Measurements from ENCODE around the gene MSMP. TPM values are rescaled to one million over a fixed set of nuclear protein-coding genes. Genes with fewer than 3 reads are reported as not detected.

MSMP gene
- total and polyA plus RNA-seq, 5 donors from 2014 or later = 0.69 TPM; not detected in 4

DNA sequence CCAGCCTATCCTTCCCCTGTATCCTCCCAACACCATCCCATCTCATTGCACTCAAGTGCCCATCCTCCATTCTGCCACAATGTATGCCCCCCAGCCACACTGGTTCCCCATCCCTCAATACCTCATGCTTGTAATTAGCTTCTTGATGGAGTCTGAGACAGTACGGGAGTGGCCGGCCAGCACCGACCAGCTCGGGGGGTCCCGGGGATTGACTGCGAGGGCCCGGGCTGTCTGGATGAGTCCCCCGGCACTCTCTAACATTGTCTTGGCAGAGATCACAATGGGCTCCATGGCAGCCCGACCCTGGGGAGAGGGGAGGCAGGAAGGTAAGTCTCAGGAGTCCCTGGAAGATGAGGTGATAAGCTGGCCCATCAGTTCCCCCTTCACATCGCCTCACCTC, 47.1 kb downstream of the MSMP start:
- DNase-seq (no peak), ATAC-seq (ENCODE audit: low read depth in 2 of 2) (no peak)
- H3K4me3 ChIP-seq (ENCODE audit: low read depth, low read length) = no peak overlapping the region
- Mint-ChIP-seq H3K9me3 (no peaks in the 10 kb centered on the region), H3K4me3 (no peak overlapping the region), H3K27me3 (no peaks in the 10 kb centered on the region), H3K27ac (no peak overlapping the region), H3K4me1 (no peaks in the 10 kb centered on the region), H3K36me3 (peaks cover 69% of the 10 kb centered on the region)
- no peak overlapping the region for H3K27ac ChIP-seq (ENCODE audit: insufficient read depth, low read length, poor library complexity, severe bottlenecking)
- no peaks in the 10 kb centered on the region for H3K9me3 ChIP-seq (ENCODE audit: control insufficient read depth in 2 of 2, low read length in 2 of 2)
- peaks cover 91% of the 10 kb centered on the region for H3K36me3 ChIP-seq (ENCODE audit: control insufficient read depth, insufficient read depth, low read length)
- no peaks in the 10 kb centered on the region for H3K27me3 ChIP-seq (ENCODE audit: control insufficient read depth, insufficient read depth, low read length)
- no peaks in the 10 kb centered on the region for H3K4me1 ChIP-seq (ENCODE audit: control insufficient read depth, insufficient read depth, low read length, poor library complexity, severe bottlenecking)

DNA sequence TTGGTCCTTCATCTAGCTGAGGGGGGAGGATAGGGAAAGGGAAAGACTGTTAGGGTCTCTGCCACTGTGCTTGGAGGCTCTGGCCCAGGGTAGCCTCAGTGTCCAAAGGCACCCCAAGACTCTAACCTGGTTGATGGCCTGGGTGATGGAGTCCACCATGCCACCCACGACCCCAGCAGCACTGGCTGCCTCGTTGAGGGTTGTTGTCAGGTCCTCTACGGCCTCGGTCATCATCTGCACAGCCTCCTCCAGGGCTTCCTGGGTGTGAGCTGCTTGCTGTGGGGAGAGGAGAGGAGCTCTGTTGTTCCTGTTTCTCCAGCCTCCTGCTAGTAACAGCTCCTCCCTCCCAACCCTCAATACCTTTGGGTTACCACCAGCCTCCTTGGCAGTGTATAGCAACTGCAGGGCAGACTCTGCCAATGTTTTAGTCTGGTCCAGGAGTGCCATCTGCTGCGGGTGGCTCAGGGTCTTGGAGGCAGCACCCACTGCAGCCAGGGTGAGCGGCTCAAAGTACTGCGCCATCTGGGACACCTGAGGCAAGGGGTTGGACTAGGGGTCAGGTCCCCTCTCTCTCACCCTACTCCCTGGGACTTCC, 48.1 kb downstream of the MSMP start:
- Mint-ChIP-seq H3K36me3 (peaks cover 61% of the 10 kb centered on the region), H3K4me3 (no peak overlapping the region), H3K27ac (peak overlapping the region in 1 of 3 donors; percentile 38), H3K9me3 (no peaks in the 10 kb centered on the region), H3K4me1 (no peaks in the 10 kb centered on the region), H3K27me3 (no peaks in the 10 kb centered on the region)
- ATAC-seq (ENCODE audit: low read depth in 2 of 2) (no peak), DNase-seq (no peak)
- Histone ChIP-seq H3K36me3 (ENCODE audit: control insufficient read depth, insufficient read depth, low read length) (peaks cover 90% of the 10 kb centered on the region), H3K27ac (ENCODE audit: insufficient read depth, low read length, poor library complexity, severe bottlenecking) (no peak overlapping the region), H3K27me3 (ENCODE audit: control insufficient read depth, insufficient read depth, low read length) (no peaks in the 10 kb centered on the region), H3K9me3 (ENCODE audit: control insufficient read depth in 2 of 2, low read length in 2 of 2) (no peaks in the 10 kb centered on the region), H3K4me1 (ENCODE audit: control insufficient read depth, insufficient read depth, low read length, poor library complexity, severe bottlenecking) (no peaks in the 10 kb centered on the region), H3K4me3 (ENCODE audit: low read depth, low read length) (no peak overlapping the region)

- H3K4me3 Mint-ChIP-seq = no peak overlapping the region
- H3K9me3 Mint-ChIP-seq = no peaks in the 10 kb centered on the region
- Histone ChIP-seq H3K4me1 (ENCODE audit: control insufficient read depth, insufficient read depth, low read length, poor library complexity, severe bottlenecking) (no peaks in the 10 kb centered on the region), H3K4me3 (ENCODE audit: low read depth, low read length) (no peak overlapping the region), H3K9me3 (ENCODE audit: control insufficient read depth in 2 of 2, low read length in 2 of 2) (no peaks in the 10 kb centered on the region), H3K27me3 (ENCODE audit: control insufficient read depth, insufficient read depth, low read length) (no peaks in the 10 kb centered on the region), H3K36me3 (ENCODE audit: control insufficient read depth, insufficient read depth, low read length) (peaks cover 90% of the 10 kb centered on the region), H3K27ac (ENCODE audit: insufficient read depth, low read length, poor library complexity, severe bottlenecking) (no peak overlapping the region)
- no peak for ATAC-seq (ENCODE audit: low read depth in 2 of 2)
- DNase-seq = no peak
- H3K27me3 Mint-ChIP-seq = no peaks in the 10 kb centered on the region
- peaks cover 56% of the 10 kb centered on the region for H3K36me3 Mint-ChIP-seq
- peak overlapping the region in 1 of 3 donors; percentile 38 for H3K27ac Mint-ChIP-seq
- no peaks in the 10 kb centered on the region for H3K4me1 Mint-ChIP-seq
Observed at GRCh38 chr9:35705372-35705771, 48.7 kb downstream of the MSMP start.

- no peak overlapping the region for H3K27ac Mint-ChIP-seq
- H3K27ac ChIP-seq (ENCODE audit: insufficient read depth, low read length, poor library complexity, severe bottlenecking) = no peak overlapping the region
- no peaks in the 10 kb centered on the region for H3K9me3 Mint-ChIP-seq
Observed at GRCh38 chr9:35703906-35704672, 50.0 kb downstream of the MSMP start.

More at GRCh38 chr9:35703906-35704672, 50.0 kb downstream of the MSMP start:
- Mint-ChIP-seq H3K27me3 (no peaks in the 10 kb centered on the region), H3K36me3 (peaks cover 49% of the 10 kb centered on the region), H3K4me1 (no peaks in the 10 kb centered on the region), H3K4me3 (no peak overlapping the region)
- H3K4me1 ChIP-seq (ENCODE audit: control insufficient read depth, insufficient read depth, low read length, poor library complexity, severe bottlenecking) = no peaks in the 10 kb centered on the region
- H3K36me3 ChIP-seq (ENCODE audit: control insufficient read depth, insufficient read depth, low read length) = peaks cover 95% of the 10 kb centered on the region
- no peaks in the 10 kb centered on the region for H3K9me3 ChIP-seq (ENCODE audit: control insufficient read depth in 2 of 2, low read length in 2 of 2)
- H3K4me3 ChIP-seq (ENCODE audit: low read depth, low read length) = no peak overlapping the region
- ATAC-seq (ENCODE audit: low read depth in 2 of 2) (no peak), DNase-seq (no peak)
- H3K27me3 ChIP-seq (ENCODE audit: control insufficient read depth, insufficient read depth, low read length) = no peaks in the 10 kb centered on the region

Other genes starting within 250 kb of the MSMP start
- 24.5 TPM for gene TESK1, start 149.0 kb downstream of the MSMP start, total RNA-seq
- 1 to 10 TPM; 3.9 to 5.7 (median 4.5) TPM for gene TESK1, start 149.0 kb downstream of the MSMP start, polyA plus RNA-seq
- gene CD72, start 135.9 kb downstream of the MSMP start, total RNA-seq = 7.9 TPM
- 1 to 10 TPM; 1.0 to 4.0 (median 1.9) TPM for gene CD72, start 135.9 kb downstream of the MSMP start, polyA plus RNA-seq
- gene SIT1, start 103.3 kb downstream of the MSMP start, total RNA-seq = 76.9 TPM
- 100 to 1,000 TPM; 239 to 346 (median 308) TPM for gene SIT1, start 103.3 kb downstream of the MSMP start, polyA plus RNA-seq
- 6,542 TPM for gene RMRP, start 96.3 kb downstream of the MSMP start, total RNA-seq
- gene RMRP, start 96.3 kb downstream of the MSMP start, polyA plus RNA-seq = not detected
- 31.2 TPM for gene CCDC107, start 96.0 kb downstream of the MSMP start, total RNA-seq
- 10 to 100 TPM; 65.8 to 83.2 (median 71.7) TPM for gene CCDC107, start 96.0 kb downstream of the MSMP start, polyA plus RNA-seq
- 0.84 TPM for gene ARHGEF39, start 89.1 kb downstream of the MSMP start, total RNA-seq
- under 1 TPM; 0.36 to 0.66 (median 0.44) TPM for gene ARHGEF39, start 89.1 kb downstream of the MSMP start, polyA plus RNA-seq
- not detected for gene CA9, start 80.3 kb downstream of the MSMP start, total RNA-seq
- gene CA9, start 80.3 kb downstream of the MSMP start, polyA plus RNA-seq = under 1 TPM in 1 of 4 donors, not detected in 3; 0.48 TPM
- gene TPM2, start 64.4 kb downstream of the MSMP start, total RNA-seq = 38.8 TPM
- not detected for gene TPM2, start 64.4 kb downstream of the MSMP start, polyA plus RNA-seq
- 277 TPM for gene TLN1, start 22.1 kb downstream of the MSMP start, total RNA-seq
- gene TLN1, start 22.1 kb downstream of the MSMP start, polyA plus RNA-seq = 10 to 100 TPM; 33.7 to 36.2 (median 35.9) TPM
- 14.6 TPM for gene CREB3, start 21.6 kb downstream of the MSMP start, total RNA-seq
- 10 to 100 TPM; 33.4 to 36.4 (median 34.6) TPM for gene CREB3, start 21.6 kb downstream of the MSMP start, polyA plus RNA-seq
- 47.9 TPM for gene GBA2, start 5.0 kb downstream of the MSMP start, total RNA-seq
- 10 to 100 TPM; 18.7 to 27.1 (median 21.2) TPM for gene GBA2, start 5.0 kb downstream of the MSMP start, polyA plus RNA-seq
- gene RGP1, start 5.0 kb downstream of the MSMP start, total RNA-seq = 22.8 TPM
- gene RGP1, start 5.0 kb downstream of the MSMP start, polyA plus RNA-seq = 10 to 100 TPM in 1 of 4 donors, 1 to 10 TPM in 3; 4.6 to 10.2 (median 7.0) TPM
- 7.7 TPM for gene NPR2, start 37.3 kb upstream of the MSMP start, total RNA-seq
- gene NPR2, start 37.3 kb upstream of the MSMP start, polyA plus RNA-seq = 1 to 10 TPM in 2 of 4 donors, under 1 TPM in 1, not detected in 1; 0.46 to 1.9 (median 1.5) TPM
- gene SPAG8, start 58.0 kb upstream of the MSMP start, total RNA-seq = 0.99 TPM
- 1 to 10 TPM in 1 of 4 donors, under 1 TPM in 2, not detected in 1; 0.75 to 1.3 (median 0.85) TPM for gene SPAG8, start 58.0 kb upstream of the MSMP start, polyA plus RNA-seq
- gene HINT2, start 60.8 kb upstream of the MSMP start, total RNA-seq = 21.7 TPM
- 100 to 1,000 TPM in 2 of 4 donors, 10 to 100 TPM in 2; 70.5 to 105 (median 90.6) TPM for gene HINT2, start 60.8 kb upstream of the MSMP start, polyA plus RNA-seq
- gene FAM221B, start 74.5 kb upstream of the MSMP start, total RNA-seq = not detected
- gene FAM221B, start 74.5 kb upstream of the MSMP start, polyA plus RNA-seq = under 1 TPM in 1 of 4 donors, not detected in 3; 0.03 TPM
- gene TMEM8B, start 75.0 kb upstream of the MSMP start, total RNA-seq = 3.3 TPM
- 1 to 10 TPM in 3 of 4 donors, under 1 TPM in 1; 0.21 to 1.5 (median 1.3) TPM for gene TMEM8B, start 75.0 kb upstream of the MSMP start, polyA plus RNA-seq
- gene OR13J1, start 116.1 kb upstream of the MSMP start, total RNA-seq = not detected
- gene OR13J1, start 116.1 kb upstream of the MSMP start, polyA plus RNA-seq = not detected
- gene HRCT1, start 151.9 kb upstream of the MSMP start, total RNA-seq = not detected
- not detected for gene HRCT1, start 151.9 kb upstream of the MSMP start, polyA plus RNA-seq
- not detected for gene SPAAR, start 155.2 kb upstream of the MSMP start, total RNA-seq
- not detected for gene SPAAR, start 155.2 kb upstream of the MSMP start, polyA plus RNA-seq
- gene OR2S2, start 203.9 kb upstream of the MSMP start, total RNA-seq = not detected
- not detected for gene OR2S2, start 203.9 kb upstream of the MSMP start, polyA plus RNA-seq

Measured in CD4-positive, CD25-positive, alpha-beta regulatory T cell (primary cell).